H1 (cell line): ENCODE measurements around the gene ADM5. TPM values are rescaled to one million over a fixed set of nuclear protein-coding genes. Genes with fewer than 3 reads are reported as not detected.

Experiments used
- CTCF ChIA-PET: fragments of 300-600 bp; sonication (Branson Sonifier 250); formaldehyde crosslinking; loops from one replicate; lab custom pipeline; 2021; ENCODE audit not compliant: partially characterized antibody; lab: Charles Lee
- POLR2A ChIA-PET: fragments of 300-600 bp; sonication (Branson Sonifier 250); formaldehyde crosslinking; loops from one replicate; lab custom pipeline; 2021; ENCODE audit warnings: inconsistent platforms; ENCODE audit not compliant: partially characterized antibody; lab: Charles Lee
- DNase-seq, 2 experiments: peaks; one replicate each; pipeline versions ENCODE4 v3.0.0 to v3.0.0-alpha.2; 2010 to 2022; ENCODE audit warnings: low spot score in 2 of 2, low read depth in 1 of 2, mixed read lengths in 1 of 2
- FAIRE-seq: peaks from 2 replicates; lab custom pipeline; 2011; peaks lifted over from hg19 to GRCh38; lab: Jason Lieb, UNC
- H2AFZ ChIP-seq: 2 replicates; pipeline ENCODE4 v1.8.1; 2012; ENCODE audit warnings: low read length, inconsistent platforms
- H2AK5ac ChIP-seq: 2 replicates; pipeline ENCODE4 v1.6.1; 2013; ENCODE audit warnings: low read depth, low read length
- H2BK120ac ChIP-seq: replicated peaks from 2 replicates; pipeline ENCODE3; 2013; ENCODE audit warnings: low read depth, low read length, inconsistent platforms
- H2BK12ac ChIP-seq: 2 replicates; pipeline ENCODE4 v1.6.1; 2013; ENCODE audit warnings: low read depth, low read length
- H2BK15ac ChIP-seq: 2 replicates; pipeline ENCODE4 v1.6.1; 2013; ENCODE audit warnings: low read length
- H2BK20ac ChIP-seq: 2 replicates; pipeline ENCODE4 v1.6.1; 2013; ENCODE audit warnings: low read length
- H2BK5ac ChIP-seq: 2 replicates; pipeline ENCODE4 v1.6.1; 2013; ENCODE audit warnings: low read depth, low read length
- H3K14ac ChIP-seq: 2 replicates; pipeline ENCODE4 v1.6.1; 2013; ENCODE audit warnings: inconsistent platforms; ENCODE audit not compliant: insufficient read length
- H3K18ac ChIP-seq: 2 replicates; pipeline ENCODE4 v1.6.1; 2013; ENCODE audit warnings: low read length; ENCODE audit errors: extremely low read depth
- H3K23ac ChIP-seq: 2 replicates; pipeline ENCODE4 v1.6.1; 2013; ENCODE audit warnings: inconsistent platforms; ENCODE audit not compliant: insufficient read length
- H3K23me2 ChIP-seq: 2 replicates; pipeline ENCODE4 v1.6.1; 2013; ENCODE audit warnings: low read depth, low read length
- H3K27ac ChIP-seq: 2 replicates; pipeline ENCODE4 v1.6.1; 2011; ENCODE audit warnings: low read depth, low read length, inconsistent platforms
- H3K27me3 ChIP-seq, 4 experiments: replicated peaks in 1 of 4; 1 replicate in 1 of 4; 2 replicates in 3 of 4; pipeline versions ENCODE4 v1.6.1 to v1.8.1; 2011 to 2013; ENCODE audit warnings: low read length in 3 of 4, mild to moderate bottlenecking in 3 of 4, inconsistent platforms in 2 of 4, mixed read lengths in 2 of 4, moderate library complexity in 1 of 4; ENCODE audit not compliant: control insufficient read depth in 3 of 4, insufficient read depth in 3 of 4; ENCODE audit errors: extremely low read depth in 1 of 4
- H3K36me3 ChIP-seq, 4 experiments: 2 replicates each; pipeline versions ENCODE4 v1.6.1 to v1.8.1; 2011 to 2013; ENCODE audit warnings: mild to moderate bottlenecking in 4 of 4, low read length in 3 of 4, moderate library complexity in 2 of 4, control low read depth in 1 of 4, inconsistent platforms in 1 of 4; ENCODE audit not compliant: insufficient read depth in 4 of 4, control insufficient read depth in 2 of 4
- H3K4ac ChIP-seq: replicated peaks from 2 replicates; pipeline ENCODE3; 2013; ENCODE audit warnings: low read length, low read depth, mixed read lengths, inconsistent platforms; ENCODE audit not compliant: insufficient read length
- H3K4me1 ChIP-seq, 4 experiments: replicated peaks in 1 of 4; 1 replicate in 1 of 4; 2 replicates in 3 of 4; pipeline versions ENCODE4 v1.6.1 to v1.8.1; 2011 to 2013; ENCODE audit warnings: low read length in 3 of 4, inconsistent platforms in 2 of 4, mixed read lengths in 1 of 4; ENCODE audit not compliant: insufficient read depth in 4 of 4, control insufficient read depth in 3 of 4
- H3K4me2 ChIP-seq, 2 experiments: 2 replicates each; pipeline versions ENCODE4 v1.6.1 to v1.8.1; 2011 to 2013; ENCODE audit warnings: low read depth in 2 of 2, low read length in 2 of 2, control low read depth in 1 of 2, inconsistent platforms in 1 of 2, mild to moderate bottlenecking in 1 of 2; ENCODE audit not compliant: insufficient read depth in 1 of 2
- H3K4me3 ChIP-seq, 4 experiments: fragments of 200-600, 300-600 bp in 1 of 4; sonication (generic), shearing (Covaris generic), sonication (Bioruptor Twin) in 1 of 4; 2 replicates each; pipeline versions ENCODE4 v1.5.1 to v1.8.1; 2011 to 2016; ENCODE audit warnings: low read length in 4 of 4, low read depth in 3 of 4, control low read depth in 2 of 4, inconsistent platforms in 2 of 4, mild to moderate bottlenecking in 2 of 4, mixed read lengths in 1 of 4, moderate library complexity in 1 of 4; ENCODE audit not compliant: insufficient read depth in 2 of 4; ENCODE audit errors: extremely low read depth in 1 of 4
- H3K56ac ChIP-seq: replicated peaks from 2 replicates; pipeline ENCODE3; 2013; ENCODE audit warnings: low read depth, mild to moderate bottlenecking, mixed read lengths, low read length, inconsistent platforms; ENCODE audit not compliant: insufficient read length
- H3K79me1 ChIP-seq: 2 replicates; pipeline ENCODE4 v1.6.1; 2013; ENCODE audit warnings: low read depth, low read length, control low read depth
- H3K79me2 ChIP-seq, 2 experiments: 2 replicates each; pipeline versions ENCODE4 v1.6.1 to v1.8.1; 2012 to 2013; ENCODE audit warnings: low read length in 2 of 2, mild to moderate bottlenecking in 2 of 2, inconsistent platforms in 1 of 2; ENCODE audit not compliant: insufficient read depth in 2 of 2, control insufficient read depth in 1 of 2
- H3K9ac ChIP-seq, 4 experiments: replicated peaks in 1 of 4; 1 replicate in 1 of 4; 2 replicates in 3 of 4; pipeline versions ENCODE4 v1.6.1 to v1.8.1; 2011 to 2013; ENCODE audit warnings: low read depth in 3 of 4, low read length in 3 of 4, control low read depth in 2 of 4, mild to moderate bottlenecking in 2 of 4, moderate library complexity in 2 of 4, inconsistent platforms in 1 of 4; ENCODE audit errors: extremely low read depth in 1 of 4
- H3K9me3 ChIP-seq, 2 experiments: 2 replicates each; pipeline versions ENCODE4 v1.6.1 to v1.8.1; 2012 to 2013; ENCODE audit warnings: mild to moderate bottlenecking in 2 of 2, moderate library complexity in 2 of 2, control low read depth in 1 of 2, inconsistent platforms in 1 of 2, low read depth in 1 of 2, low read length in 1 of 2, mixed read lengths in 1 of 2; ENCODE audit not compliant: insufficient read depth in 2 of 2
- H4K20me1 ChIP-seq, 2 experiments: replicated peaks in 1 of 2; 2 replicates each; pipeline versions ENCODE3 to v1.8.1; 2011 to 2013; ENCODE audit warnings: inconsistent platforms in 2 of 2, low read length in 2 of 2, mild to moderate bottlenecking in 1 of 2; ENCODE audit not compliant: insufficient read depth in 2 of 2, control insufficient read depth in 1 of 2
- H4K5ac ChIP-seq: 2 replicates; pipeline ENCODE4 v1.6.1; 2013; ENCODE audit warnings: low read length, low read depth, mixed read lengths, inconsistent platforms; ENCODE audit not compliant: insufficient read length
- H4K8ac ChIP-seq: 2 replicates; pipeline ENCODE4 v1.8.0; 2013; ENCODE audit warnings: mild to moderate bottlenecking, moderate library complexity, low read length, inconsistent platforms; ENCODE audit not compliant: insufficient read depth; ENCODE audit errors: extremely low read depth
- H4K91ac ChIP-seq: replicated peaks from 2 replicates; pipeline ENCODE3; 2013; ENCODE audit warnings: low read length, mixed read lengths, inconsistent platforms; ENCODE audit not compliant: insufficient read length
- CHD1 ChIP-seq: IDR thresholded peaks from 2 replicates; pipeline ENCODE4 v1.6.1; 2012; ENCODE audit warnings: low read depth, low read length, improper control_type of control experiment
- EGR1 ChIP-seq: IDR thresholded peaks from 2 replicates; pipeline ENCODE4 v1.6.1; 2011; ENCODE audit warnings: low read depth, low read length, borderline replicate concordance
- EZH2 ChIP-seq: fragments of 200-600 bp; sonication (generic); IDR thresholded peaks from 2 replicates; pipeline ENCODE4 v1.7.1; 2012; ENCODE audit warnings: low read depth, mild to moderate bottlenecking, moderate library complexity, low read length, inconsistent platforms; ENCODE audit not compliant: severe bottlenecking
- GABPA ChIP-seq: IDR thresholded peaks from 2 replicates; pipeline ENCODE4 v1.6.1; 2011; ENCODE audit warnings: mild to moderate bottlenecking, low read length, moderate library complexity, borderline replicate concordance; ENCODE audit not compliant: insufficient read depth
- KDM5A ChIP-seq: fragments of 200-600 bp; IDR thresholded peaks from 2 replicates; pipeline ENCODE4 v1.7.1; 2012; ENCODE audit warnings: mild to moderate bottlenecking, low read length, inconsistent platforms, mixed read lengths
- POLR2A ChIP-seq, 2 experiments: IDR thresholded peaks; 1 replicate in 1 of 2; 2 replicates in 1 of 2; pipeline ENCODE4 v1.6.1; 2011; ENCODE audit warnings: low read depth in 2 of 2, low read length in 2 of 2, mild to moderate bottlenecking in 2 of 2; ENCODE audit errors: control extremely low read depth in 1 of 2
- SP4 ChIP-seq: IDR thresholded peaks from 2 replicates; pipeline ENCODE4 v1.6.1; 2012; ENCODE audit warnings: low read length, inconsistent platforms
- YY1 ChIP-seq: IDR thresholded peaks from 2 replicates; pipeline ENCODE4 v1.6.1; 2011; ENCODE audit warnings: low read depth, mild to moderate bottlenecking, low read length
- WGBS, 2 experiments: shearing (Covaris generic) in 1 of 2; methylation state at CpG; one replicate each; pipeline versions ENCODE4 v1.1.6 to v1.1.7; 2013 to 2015; ENCODE audit warnings: low lambda C conversion rate in 2 of 2, mixed read lengths in 2 of 2, inconsistent platforms in 1 of 2, low coverage in 1 of 2, missing lambda C conversion rate in 1 of 2; ENCODE audit not compliant: insufficient replicate concordance in 2 of 2, insufficient coverage in 1 of 2, insufficient read length in 1 of 2; ENCODE audit errors: extremely low coverage in 1 of 2, missing lambda C conversion rate in 1 of 2; 5-methylcytosine and 5-hydroxymethylcytosine counted together
- polyA plus RNA-seq, 7 experiments: library from polyadenylated mRNA; depleted of rRNA in 3 of 7; stranded (reverse) in 5 of 7; unstranded in 2 of 7; fragments of >200 nt in 5 of 7; fragments of 200-250 nt in 2 of 7; gene quantifications; 1 replicate in 5 of 7; 2 replicates in 1 of 7; 4 replicates in 1 of 7; pipeline versions ENCODE4 v1.2.1 to v1.2.3, GENCODE V29; 2011 to 2013; ENCODE audit warnings: missing spikeins in 2 of 7, mixed read lengths in 2 of 7
- total RNA-seq: library from RNA; stranded (reverse); fragmentation: NEBNext Ultra II Directional; extraction: Animal tissue kit (Norgen Biotek cat#: 25700); gene quantifications from 2 replicates; pipeline ENCODE4 v1.2.1, GENCODE V29; 2021

The ADM5 gene
- total and polyA plus RNA-seq, 2 of the 8 experiments (the other 6 are each of a cell fraction or from before 2014, with no cell fraction given), result 2.5 to 2.6 TPM

DNA sequence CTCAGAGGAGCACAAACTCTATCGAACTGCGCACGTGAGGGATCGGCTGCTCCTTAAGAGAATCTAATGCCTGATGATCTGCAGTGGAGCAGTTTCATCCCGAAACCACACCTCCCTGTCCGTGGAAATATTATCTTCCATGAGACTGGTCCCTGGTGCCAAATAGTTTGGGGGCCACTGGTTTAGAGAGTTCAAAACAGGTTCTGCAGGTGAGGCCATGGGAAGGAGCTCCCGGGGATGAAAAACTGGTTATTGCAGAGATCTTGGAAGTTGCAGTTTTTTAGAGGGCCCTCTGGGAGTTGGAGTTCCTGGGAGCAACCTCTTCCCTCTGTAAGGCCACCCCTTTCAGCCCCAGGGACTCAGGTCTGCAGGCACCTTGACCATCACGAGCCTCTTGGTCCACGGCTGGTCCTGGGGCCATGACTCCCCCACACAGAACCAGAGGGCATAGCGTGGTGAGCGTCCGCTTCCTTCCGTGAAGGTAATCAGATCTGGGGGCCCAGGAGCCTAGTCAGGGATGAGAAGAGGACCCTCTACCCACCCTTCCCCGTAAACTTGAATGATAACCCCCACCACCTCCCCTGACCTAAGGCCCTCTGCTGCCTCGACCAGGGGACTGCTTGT lies 28.9 kb upstream of the ADM5 start:
- CTCF ChIA-PET, result interaction anchor here (0.6 to 4.4 kb wide), 6 partner anchors 10 to 162 kb away, joined by 3 to 28 read pairs (median 4); no protein-coding TSS in a partner anchor
- 97% methylated on average over 10 of the region's 15 CpGs; no CpG with 5 or more reads in 1 of the 2 experiments for whole genome bisulfite sequencing, 2 experiments
- H2BK15ac ChIP-seq, result no peak overlapping the region

More for the DNA sequence above, 28.9 kb upstream of the ADM5 start:
- FAIRE-seq, result no peak
- Histone ChIP-seq H3K79me1 (peaks cover 5% of the 10 kb centered on the region; the same call in 1 of the 2 replicates), H2BK12ac (no peak overlapping the region), H4K5ac (no peak overlapping the region), H2BK120ac (no peak overlapping the region), H2AK5ac (no peak overlapping the region), H3K4me2 (no peak overlapping the region), H3K23me2 (peaks cover 11% of the 10 kb centered on the region), H3K27ac (no peak overlapping the region), H3K79me2 (peaks cover 0 to 13% of the 10 kb centered on the region in 2 experiments; a peak in 2 of 4 replicates), H2BK20ac (no peak overlapping the region), H3K4ac (no peak overlapping the region), H3K9me3 (peaks cover 9 to 11% of the 10 kb centered on the region in 2 experiments), H3K4me1 (peaks cover 0 to 18% (median 6%) of the 10 kb centered on the region in 4 experiments; a peak in 4 of 7 replicates), H2AFZ (no peak overlapping the region), H3K56ac (no peak overlapping the region), H3K23ac (no peak overlapping the region), H3K4me3 (no peak overlapping the region), H3K36me3 (peaks cover 18 to 59% (median 47%) of the 10 kb centered on the region in 4 experiments; a peak in 7 of 8 replicates), H4K8ac (no peak overlapping the region), H2BK5ac (no peak overlapping the region), H4K91ac (no peak overlapping the region), H3K27me3 (no peaks in the 10 kb centered on the region), H3K9ac (no peak overlapping the region), H3K14ac (no peak overlapping the region), H4K20me1 (peaks cover 13 to 20% of the 10 kb centered on the region in 2 experiments)
- DNase-seq, result no peak
- no peak for TF ChIP-seq SP4
- TF ChIP-seq CHD1, result no peak
- TF ChIP-seq EGR1, result no peak
- TF ChIP-seq EZH2, result no peak
- TF ChIP-seq GABPA, result no peak
- peak; percentile 21 to 39; a peak in 2 of 3 replicates for TF ChIP-seq POLR2A (IDR thresholded peaks at IDR 0.05; ENCODE audit: control extremely low read depth in 1 of 2, low read depth in 2 of 2, low read length in 2 of 2)
- no peak for TF ChIP-seq KDM5A
- no peak for TF ChIP-seq YY1
- TF ChIP-seq, all 59 proteins: peak for 1
- no peak overlapping the region for H3K18ac ChIP-seq
- POLR2A ChIA-PET, result interaction anchor here (2.2 to 18.0 kb wide), 3 partner anchors 14 to 48 kb away, joined by 4 to 275 read pairs (median 236); partner anchors contain the start of genes PRMT1, RRAS and SCAF1
